HepG2 (cell line): ENCODE measurements around the gene SLIRP. TPM values are rescaled to one million over a fixed set of nuclear protein-coding genes. Genes with fewer than 3 reads are reported as not detected.

ENCODE experiments used
- FIP1L1 ChIP-seq: fragments of 200-400 bp; formaldehyde crosslinking; IDR thresholded peaks from 2 replicates; pipeline ENCODE4 v1.6.1; 2018; ENCODE audit warnings: low read depth, mild to moderate bottlenecking, low read length, moderate library complexity, borderline replicate concordance; ENCODE audit not compliant: insufficient read depth
- GABPA ChIP-seq, 2 experiments: IDR thresholded peaks; 2 replicates each; pipeline ENCODE4 v1.6.1; 2011 to 2016; ENCODE audit warnings: low read depth in 2 of 2, low read length in 1 of 2, missing biosample characterization in 1 of 2, missing genetic modification characterization in 1 of 2
- HIVEP1 ChIP-seq: sonication (generic); formaldehyde crosslinking; IDR thresholded peaks from 2 replicates; pipeline ENCODE4 v1.4.0; 2020; ENCODE audit warnings: mild to moderate bottlenecking, missing genetic modification reagents
- HMGA1 ChIP-seq: sonication (generic); formaldehyde crosslinking; conservative IDR thresholded peaks from 2 replicates; pipeline ENCODE4 v1.4.0; 2020; ENCODE audit warnings: missing genetic modification reagents
- KLF16 ChIP-seq, 2 experiments: sonication (generic) in 1 of 2; formaldehyde crosslinking in 1 of 2; IDR thresholded peaks; 2 replicates each; pipeline versions ENCODE4 v1.6.1 to v1.8.0; 2016 to 2023; ENCODE audit warnings: missing genetic modification reagents in 2 of 2, missing compliant biosample characterization in 1 of 2
- POLR2AphosphoS5 ChIP-seq: IDR thresholded peaks from 2 replicates; pipeline ENCODE4 v1.6.1; 2012; ENCODE audit warnings: low read depth, low read length
- ZKSCAN8 ChIP-seq: IDR thresholded peaks from 2 replicates; pipeline ENCODE4 v1.6.1; 2016; ENCODE audit warnings: borderline replicate concordance, missing genetic modification reagents, missing compliant biosample characterization
- ZNF230 ChIP-seq: sonication (generic); formaldehyde crosslinking; IDR thresholded peaks from 2 replicates; pipeline ENCODE4 v1.4.0; 2020; ENCODE audit warnings: mild to moderate bottlenecking, missing genetic modification reagents
- ZNF232 ChIP-seq: sonication (generic); formaldehyde crosslinking; IDR thresholded peaks from 2 replicates; pipeline ENCODE4 v1.4.0; 2020; ENCODE audit warnings: missing genetic modification reagents, borderline replicate concordance
- ZNF343 ChIP-seq: sonication (generic); formaldehyde crosslinking; IDR thresholded peaks from 2 replicates; pipeline ENCODE4 v1.4.0; 2020; ENCODE audit warnings: mild to moderate bottlenecking, missing genetic modification reagents
- ZNF570 ChIP-seq: sonication (generic); formaldehyde crosslinking; IDR thresholded peaks from 2 replicates; pipeline ENCODE4 v1.4.0; 2020; ENCODE audit warnings: mild to moderate bottlenecking, missing genetic modification reagents, borderline replicate concordance
- ZSCAN9 ChIP-seq: IDR thresholded peaks from 2 replicates; pipeline ENCODE4 v1.6.1; 2016; ENCODE audit warnings: borderline replicate concordance
- polyA plus RNA-seq, 8 experiments: library from polyadenylated mRNA; depleted of rRNA in 3 of 8; stranded (reverse) in 7 of 8; unstranded in 1 of 8; fragments of >200 nt; fragmentation: Illumina TruSeq in 4 of 8; extraction: Trizol in 4 of 8; gene quantifications; 2 replicates each; pipeline versions ENCODE4 v1.2.1 to v1.2.3, GENCODE V29; 2011 to 2016; ENCODE audit warnings: low read depth in 4 of 8, missing spikeins in 1 of 8, mixed read lengths in 1 of 8; ENCODE audit not compliant: insufficient read depth in 1 of 8
- total RNA-seq, 5 experiments: library from RNA; depleted of rRNA; stranded (reverse); fragments of >200 nt; fragmentation: Illumina TruSeq; extraction: Trizol; gene quantifications; 2 replicates each; pipeline ENCODE4 v1.2.3, GENCODE V29; 2016; ENCODE audit warnings: low read depth in 1 of 5
- TF ChIP-seq, protein P1 (sequence below): sonication (generic); formaldehyde crosslinking; IDR thresholded peaks from 2 replicates; pipeline ENCODE4 v1.9.0; 2021; ENCODE audit warnings: mild to moderate bottlenecking, missing genetic modification reagents
- TF ChIP-seq, protein P2 (sequence below): sonication (generic); formaldehyde crosslinking; IDR thresholded peaks from 2 replicates; pipeline ENCODE4 v1.8.1; 2022; ENCODE audit warnings: mild to moderate bottlenecking, missing genetic modification reagents
- TF ChIP-seq, protein P3 (sequence below): sonication (generic); formaldehyde crosslinking; IDR thresholded peaks from 2 replicates; pipeline ENCODE4 v1.4.0; 2020; ENCODE audit warnings: missing genetic modification reagents
- TF ChIP-seq, protein P4 (sequence below): sonication (generic); formaldehyde crosslinking; IDR thresholded peaks from 2 replicates; pipeline ENCODE4 v1.9.0; 2021; ENCODE audit warnings: missing genetic modification reagents, borderline replicate concordance

Gene SLIRP
- total and polyA plus RNA-seq, 2 of the 13 experiments (the other 11 are each of a cell fraction or from before 2014, with no cell fraction given), result 281 to 548 TPM

DNA sequence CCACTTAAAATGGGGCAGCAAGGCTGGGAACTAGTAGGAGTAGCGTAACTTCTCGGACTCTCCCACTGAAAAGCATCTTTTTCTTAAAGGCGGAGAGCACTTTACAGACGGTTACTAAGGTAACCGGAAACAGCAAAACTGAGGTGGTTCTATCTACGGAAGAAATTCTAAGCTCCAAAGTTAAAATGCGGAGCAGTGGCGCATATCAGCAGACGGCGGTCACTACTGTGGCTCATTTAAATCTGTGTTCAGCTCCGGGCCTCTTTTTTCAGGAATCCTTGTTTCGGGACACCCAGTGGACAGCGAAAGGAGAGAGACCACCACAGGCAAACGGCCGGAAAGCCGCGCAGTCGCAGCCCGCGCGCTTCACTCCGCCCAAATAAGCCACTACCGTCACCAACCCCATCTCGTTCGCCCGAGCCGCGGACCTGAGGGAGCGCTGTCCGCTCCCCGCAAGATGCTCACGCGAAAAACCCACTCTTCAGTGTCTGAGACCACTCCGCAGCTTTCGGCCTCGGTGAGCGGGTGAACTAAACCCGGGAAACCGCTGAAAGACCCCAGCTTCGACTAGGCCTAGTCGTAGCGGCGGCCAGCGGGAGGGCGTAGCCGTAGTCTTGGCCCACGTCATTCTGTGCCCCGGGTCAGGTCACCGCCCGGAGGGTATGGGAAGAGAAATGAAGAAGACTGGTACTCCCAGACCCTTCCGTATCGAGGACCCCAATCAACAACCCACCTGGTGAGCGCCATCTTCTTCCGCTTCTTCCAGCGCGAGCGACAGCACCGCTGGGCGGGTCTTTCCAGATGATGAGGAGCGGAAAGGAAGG is 52.7 kb downstream of the SLIRP start, which contains the start of gene SNW1 (continued):
- TF ChIP-seq, protein P1, sequence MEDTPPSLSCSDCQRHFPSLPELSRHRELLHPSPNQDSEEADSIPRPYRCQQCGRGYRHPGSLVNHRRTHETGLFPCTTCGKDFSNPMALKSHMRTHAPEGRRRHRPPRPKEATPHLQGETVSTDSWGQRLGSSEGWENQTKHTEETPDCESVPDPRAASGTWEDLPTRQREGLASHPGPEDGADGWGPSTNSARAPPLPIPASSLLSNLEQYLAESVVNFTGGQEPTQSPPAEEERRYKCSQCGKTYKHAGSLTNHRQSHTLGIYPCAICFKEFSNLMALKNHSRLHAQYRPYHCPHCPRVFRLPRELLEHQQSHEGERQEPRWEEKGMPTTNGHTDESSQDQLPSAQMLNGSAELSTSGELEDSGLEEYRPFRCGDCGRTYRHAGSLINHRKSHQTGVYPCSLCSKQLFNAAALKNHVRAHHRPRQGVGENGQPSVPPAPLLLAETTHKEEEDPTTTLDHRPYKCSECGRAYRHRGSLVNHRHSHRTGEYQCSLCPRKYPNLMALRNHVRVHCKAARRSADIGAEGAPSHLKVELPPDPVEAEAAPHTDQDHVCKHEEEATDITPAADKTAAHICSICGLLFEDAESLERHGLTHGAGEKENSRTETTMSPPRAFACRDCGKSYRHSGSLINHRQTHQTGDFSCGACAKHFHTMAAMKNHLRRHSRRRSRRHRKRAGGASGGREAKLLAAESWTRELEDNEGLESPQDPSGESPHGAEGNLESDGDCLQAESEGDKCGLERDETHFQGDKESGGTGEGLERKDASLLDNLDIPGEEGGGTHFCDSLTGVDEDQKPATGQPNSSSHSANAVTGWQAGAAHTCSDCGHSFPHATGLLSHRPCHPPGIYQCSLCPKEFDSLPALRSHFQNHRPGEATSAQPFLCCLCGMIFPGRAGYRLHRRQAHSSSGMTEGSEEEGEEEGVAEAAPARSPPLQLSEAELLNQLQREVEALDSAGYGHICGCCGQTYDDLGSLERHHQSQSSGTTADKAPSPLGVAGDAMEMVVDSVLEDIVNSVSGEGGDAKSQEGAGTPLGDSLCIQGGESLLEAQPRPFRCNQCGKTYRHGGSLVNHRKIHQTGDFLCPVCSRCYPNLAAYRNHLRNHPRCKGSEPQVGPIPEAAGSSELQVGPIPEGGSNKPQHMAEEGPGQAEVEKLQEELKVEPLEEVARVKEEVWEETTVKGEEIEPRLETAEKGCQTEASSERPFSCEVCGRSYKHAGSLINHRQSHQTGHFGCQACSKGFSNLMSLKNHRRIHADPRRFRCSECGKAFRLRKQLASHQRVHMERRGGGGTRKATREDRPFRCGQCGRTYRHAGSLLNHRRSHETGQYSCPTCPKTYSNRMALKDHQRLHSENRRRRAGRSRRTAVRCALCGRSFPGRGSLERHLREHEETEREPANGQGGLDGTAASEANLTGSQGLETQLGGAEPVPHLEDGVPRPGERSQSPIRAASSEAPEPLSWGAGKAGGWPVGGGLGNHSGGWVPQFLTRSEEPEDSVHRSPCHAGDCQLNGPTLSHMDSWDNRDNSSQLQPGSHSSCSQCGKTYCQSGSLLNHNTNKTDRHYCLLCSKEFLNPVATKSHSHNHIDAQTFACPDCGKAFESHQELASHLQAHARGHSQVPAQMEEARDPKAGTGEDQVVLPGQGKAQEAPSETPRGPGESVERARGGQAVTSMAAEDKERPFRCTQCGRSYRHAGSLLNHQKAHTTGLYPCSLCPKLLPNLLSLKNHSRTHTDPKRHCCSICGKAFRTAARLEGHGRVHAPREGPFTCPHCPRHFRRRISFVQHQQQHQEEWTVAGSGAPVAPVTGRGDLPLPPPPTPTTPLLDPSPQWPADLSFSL (CRISPR knock-in tag), result no peak
- TF ChIP-seq ZNF230, result peak; percentile 63; the same call in 1 of the 2 replicates
- no peak for TF ChIP-seq ZNF232 (CRISPR knock-in tag)
- peak; percentile 85 for TF ChIP-seq POLR2AphosphoS5
- no peak for TF ChIP-seq HMGA1 (CRISPR knock-in tag)
- TF ChIP-seq ZSCAN9 (CRISPR knock-in tag), result peak; percentile 56; the same call in 1 of the 2 replicates
- TF ChIP-seq, protein P2, sequence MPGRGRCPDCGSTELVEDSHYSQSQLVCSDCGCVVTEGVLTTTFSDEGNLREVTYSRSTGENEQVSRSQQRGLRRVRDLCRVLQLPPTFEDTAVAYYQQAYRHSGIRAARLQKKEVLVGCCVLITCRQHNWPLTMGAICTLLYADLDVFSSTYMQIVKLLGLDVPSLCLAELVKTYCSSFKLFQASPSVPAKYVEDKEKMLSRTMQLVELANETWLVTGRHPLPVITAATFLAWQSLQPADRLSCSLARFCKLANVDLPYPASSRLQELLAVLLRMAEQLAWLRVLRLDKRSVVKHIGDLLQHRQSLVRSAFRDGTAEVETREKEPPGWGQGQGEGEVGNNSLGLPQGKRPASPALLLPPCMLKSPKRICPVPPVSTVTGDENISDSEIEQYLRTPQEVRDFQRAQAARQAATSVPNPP (CRISPR knock-in tag), result no peak
- TF ChIP-seq ZNF343 (CRISPR knock-in tag), result 0 out of 2 replicates have a peak, but pooled peaks have one; percentile 51
- TF ChIP-seq FIP1L1, result peak; percentile 36; the same call in 1 of the 2 replicates
- TF ChIP-seq KLF16 (CRISPR knock-in tag; IDR thresholded peaks at IDR 0.05), result peak; percentile 19 to 80; a peak in 2 of 4 replicates
- TF ChIP-seq ZKSCAN8 (CRISPR knock-in tag), result peak; percentile 14; the same call in 1 of the 2 replicates
- TF ChIP-seq ZNF570 (CRISPR knock-in tag), result no peak
- TF ChIP-seq, protein P3, sequence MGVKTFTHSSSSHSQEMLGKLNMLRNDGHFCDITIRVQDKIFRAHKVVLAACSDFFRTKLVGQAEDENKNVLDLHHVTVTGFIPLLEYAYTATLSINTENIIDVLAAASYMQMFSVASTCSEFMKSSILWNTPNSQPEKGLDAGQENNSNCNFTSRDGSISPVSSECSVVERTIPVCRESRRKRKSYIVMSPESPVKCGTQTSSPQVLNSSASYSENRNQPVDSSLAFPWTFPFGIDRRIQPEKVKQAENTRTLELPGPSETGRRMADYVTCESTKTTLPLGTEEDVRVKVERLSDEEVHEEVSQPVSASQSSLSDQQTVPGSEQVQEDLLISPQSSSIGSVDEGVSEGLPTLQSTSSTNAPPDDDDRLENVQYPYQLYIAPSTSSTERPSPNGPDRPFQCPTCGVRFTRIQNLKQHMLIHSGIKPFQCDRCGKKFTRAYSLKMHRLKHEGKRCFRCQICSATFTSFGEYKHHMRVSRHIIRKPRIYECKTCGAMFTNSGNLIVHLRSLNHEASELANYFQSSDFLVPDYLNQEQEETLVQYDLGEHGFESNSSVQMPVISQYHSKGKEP (CRISPR knock-in tag), result 0 out of 2 replicates have a peak, but pooled peaks have one; percentile 49
- TF ChIP-seq, protein P4, sequence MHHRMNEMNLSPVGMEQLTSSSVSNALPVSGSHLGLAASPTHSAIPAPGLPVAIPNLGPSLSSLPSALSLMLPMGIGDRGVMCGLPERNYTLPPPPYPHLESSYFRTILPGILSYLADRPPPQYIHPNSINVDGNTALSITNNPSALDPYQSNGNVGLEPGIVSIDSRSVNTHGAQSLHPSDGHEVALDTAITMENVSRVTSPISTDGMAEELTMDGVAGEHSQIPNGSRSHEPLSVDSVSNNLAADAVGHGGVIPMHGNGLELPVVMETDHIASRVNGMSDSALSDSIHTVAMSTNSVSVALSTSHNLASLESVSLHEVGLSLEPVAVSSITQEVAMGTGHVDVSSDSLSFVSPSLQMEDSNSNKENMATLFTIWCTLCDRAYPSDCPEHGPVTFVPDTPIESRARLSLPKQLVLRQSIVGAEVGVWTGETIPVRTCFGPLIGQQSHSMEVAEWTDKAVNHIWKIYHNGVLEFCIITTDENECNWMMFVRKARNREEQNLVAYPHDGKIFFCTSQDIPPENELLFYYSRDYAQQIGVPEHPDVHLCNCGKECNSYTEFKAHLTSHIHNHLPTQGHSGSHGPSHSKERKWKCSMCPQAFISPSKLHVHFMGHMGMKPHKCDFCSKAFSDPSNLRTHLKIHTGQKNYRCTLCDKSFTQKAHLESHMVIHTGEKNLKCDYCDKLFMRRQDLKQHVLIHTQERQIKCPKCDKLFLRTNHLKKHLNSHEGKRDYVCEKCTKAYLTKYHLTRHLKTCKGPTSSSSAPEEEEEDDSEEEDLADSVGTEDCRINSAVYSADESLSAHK, result no peak
- TF ChIP-seq GABPA (IDR thresholded peaks at IDR 0.05; ENCODE audit: low read depth, low read length), result peak; percentile 62
- peak; percentile 92 for TF ChIP-seq GABPA (CRISPR knock-in tag; IDR thresholded peaks at IDR 0.05; ENCODE audit: low read depth)
- peak; percentile 85 for TF ChIP-seq HIVEP1 (CRISPR knock-in tag)
